ENCODE measurements around the gene SH3PXD2A. TPM values are rescaled to one million over a fixed set of nuclear protein-coding genes. Genes with fewer than 3 reads are reported as not detected.

Gene SH3PXD2A
- total and polyA plus RNA-seq, 2 of the 4 experiments (the other 2 are of a cell fraction) = 6.3 to 23.0 TPM

GRCh38 chr10:103818765-103819374 is 36.5 kb downstream of the SH3PXD2A start:
- dilution Hi-C loops (cut with HindIII; ENCODE audit: low sequenced_read_pairs, unreplicated experiment) = no loop called here
- Histone ChIP-seq H3K9me1 (ENCODE audit: insufficient read depth, low read length) (no peaks in the 10 kb centered on the region), H3K4ac (ENCODE audit: low read depth, low read length) (no peak overlapping the region), H3K27ac (ENCODE audit: insufficient read depth, low read length) (no peak overlapping the region), H3K27me3 (ENCODE audit: control insufficient read depth, insufficient read depth, low read length) (peaks cover 1% of the 10 kb centered on the region; the same call in 1 of the 2 replicates), H4K8ac (ENCODE audit: low read depth in 2 of 2, low read length in 2 of 2) (no peak overlapping the region), H3K36me3 (ENCODE audit: control insufficient read depth, insufficient read depth, low read length) (no peaks in the 10 kb centered on the region), H4K20me1 (ENCODE audit: insufficient read depth, low read length) (peaks cover 23% of the 10 kb centered on the region), H3K56ac (ENCODE audit: extremely low read depth, insufficient read depth, low read length) (no peak overlapping the region), H4K91ac (ENCODE audit: insufficient read depth, low read depth, low read length) (no peak overlapping the region), H2AK5ac (ENCODE audit: low read depth, low read length) (0 out of 2 replicates have a peak overlapping the region, but pooled peaks have one; percentile 3), H3K79me1 (ENCODE audit: low read depth in 1 of 2, low read length in 2 of 2) (peaks cover 10 to 26% of the 10 kb centered on the region in 2 experiments; a peak in 3 of 4 replicates), H2BK15ac (ENCODE audit: low read depth, low read length) (no peak overlapping the region), H4K5ac (ENCODE audit: low read depth, low read length) (no peak overlapping the region), H2AFZ (replicated peaks; ENCODE audit: low read length, poor library complexity) (no peak overlapping the region), H2BK20ac (ENCODE audit: low read depth, low read length) (no peak overlapping the region), H3K9ac (ENCODE audit: low read depth, low read length) (no peak overlapping the region), H2BK5ac (ENCODE audit: low read depth, low read length, poor library complexity, severe bottlenecking) (no peak overlapping the region), H3K18ac (ENCODE audit: low read depth, low read length) (no peak overlapping the region), H3K4me3 (ENCODE audit: insufficient read depth, low read depth, low read length) (no peak overlapping the region), H2AK9ac (replicated peaks; ENCODE audit: low read depth, low read length, poor library complexity) (no peak overlapping the region), H3K4me2 (ENCODE audit: low read depth, low read length) (no peak overlapping the region), H3K9me3 (ENCODE audit: control insufficient read depth, insufficient read depth, low read length) (no peaks in the 10 kb centered on the region), H3K4me1 (ENCODE audit: control insufficient read depth, insufficient read depth, low read length) (peaks cover 17% of the 10 kb centered on the region), H2BK120ac (ENCODE audit: low read depth, low read length) (no peak overlapping the region), H3K23ac (ENCODE audit: low read depth, low read length) (no peak overlapping the region), H3K14ac (replicated peaks; ENCODE audit: low read depth, low read length) (no peak overlapping the region)
- no peak for DNase-seq
- no peak for ATAC-seq (ENCODE audit: low read depth)
- BruUV-seq (replicated peaks) = no TSS peak
- WGBS, 2 experiments (ENCODE audit: extremely low coverage in 2 of 2, insufficient read length in 1 of 2) = 52% methylated on average over 2 of the region's 6 CpGs; no CpG with 5 or more reads in 1 of the 2 experiments
- TF ChIP-seq MXI1 (IDR thresholded peaks at IDR 0.05; ENCODE audit: borderline replicate concordance, low read depth, low read length) (no peak), RCOR1 (IDR thresholded peaks at IDR 0.05; ENCODE audit: insufficient replicate concordance, low read length) (no peak), RAD21 (IDR thresholded peaks at IDR 0.05; ENCODE audit: low read length) (no peak), CHD1 (IDR thresholded peaks at IDR 0.05; ENCODE audit: low read depth, low read length) (no peak), CEBPB (IDR thresholded peaks at IDR 0.05; ENCODE audit: low read depth, low read length) (no peak), ELK1 (IDR thresholded peaks at IDR 0.05; ENCODE audit: borderline replicate concordance, low read depth, low read length) (no peak), POLR2A (IDR thresholded peaks at IDR 0.05; ENCODE audit: low read depth, low read length) (no peak), CTCF (conservative IDR thresholded peaks at IDR 0.05; ENCODE audit: low read depth, low read length) (no peak), FOS (IDR thresholded peaks at IDR 0.05; ENCODE audit: low read depth, low read length) (no peak), SMC3 (IDR thresholded peaks at IDR 0.05; ENCODE audit: low read depth, low read length) (no peak), USF2 (IDR thresholded peaks at IDR 0.05; ENCODE audit: low read depth, low read length) (no peak), MAFK (IDR thresholded peaks at IDR 0.05; ENCODE audit: low read depth, low read length) (no peak), BHLHE40 (IDR thresholded peaks at IDR 0.05; ENCODE audit: low read depth, low read length) (no peak), MAZ (IDR thresholded peaks at IDR 0.05; ENCODE audit: borderline replicate concordance, low read depth, low read length) (no peak)
- POLR2A ChIA-PET (ENCODE audit: unreplicated experiment) = no interaction called here
- CTCF ChIA-PET = interaction anchor here (1.0 kb wide), 1 partner anchor 8 kb away, joined by 3 read pairs; no protein-coding TSS in a partner anchor
- intact Hi-C loops (cut with micrococcal nuclease) = no loop called here
- in situ Hi-C loops (cut with MboI; ENCODE audit: low sequenced_read_pairs) = no loop called here
